ENCODE data around the gene COL13A1. TPM values are rescaled to one million over a fixed set of nuclear protein-coding genes. Genes with fewer than 3 reads are reported as not detected.

Gene COL13A1
- polyA plus RNA-seq, 1 experiment, result 11.9 TPM

DNA sequence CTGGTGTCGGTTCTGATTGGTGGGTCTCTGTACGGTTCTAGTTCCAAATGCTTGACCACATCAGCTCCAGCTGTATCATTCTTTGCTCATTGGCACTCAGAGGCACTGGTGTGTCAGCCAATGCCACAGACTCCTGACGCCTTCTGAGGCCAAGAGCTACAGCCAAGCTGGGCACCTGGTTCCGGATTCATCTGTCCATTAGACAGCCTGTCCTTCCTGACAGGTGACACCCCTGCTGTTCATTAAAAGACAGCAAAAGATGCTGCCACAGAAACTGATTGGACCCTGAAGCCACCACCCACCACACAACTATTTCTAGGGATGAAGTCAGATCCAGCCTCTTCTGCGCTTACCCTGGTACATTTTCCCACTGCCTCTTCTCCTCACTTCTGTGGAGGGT is 35.6 kb downstream of the COL13A1 start:
- H3K36me3 ChIP-seq (ENCODE audit: control insufficient read depth, insufficient read depth, low read length), result no peaks in the 10 kb centered on the region; the same call in 1 of the 2 replicates
- ChIA-PET CTCF (interaction anchor here (1.2 to 2.8 kb wide), 4 partner anchors 11 to 77 kb away, joined by 3 to 8 read pairs (median 5); no protein-coding TSS in a partner anchor), POLR2A (no interaction called here)
- TF ChIP-seq, protein P1, sequence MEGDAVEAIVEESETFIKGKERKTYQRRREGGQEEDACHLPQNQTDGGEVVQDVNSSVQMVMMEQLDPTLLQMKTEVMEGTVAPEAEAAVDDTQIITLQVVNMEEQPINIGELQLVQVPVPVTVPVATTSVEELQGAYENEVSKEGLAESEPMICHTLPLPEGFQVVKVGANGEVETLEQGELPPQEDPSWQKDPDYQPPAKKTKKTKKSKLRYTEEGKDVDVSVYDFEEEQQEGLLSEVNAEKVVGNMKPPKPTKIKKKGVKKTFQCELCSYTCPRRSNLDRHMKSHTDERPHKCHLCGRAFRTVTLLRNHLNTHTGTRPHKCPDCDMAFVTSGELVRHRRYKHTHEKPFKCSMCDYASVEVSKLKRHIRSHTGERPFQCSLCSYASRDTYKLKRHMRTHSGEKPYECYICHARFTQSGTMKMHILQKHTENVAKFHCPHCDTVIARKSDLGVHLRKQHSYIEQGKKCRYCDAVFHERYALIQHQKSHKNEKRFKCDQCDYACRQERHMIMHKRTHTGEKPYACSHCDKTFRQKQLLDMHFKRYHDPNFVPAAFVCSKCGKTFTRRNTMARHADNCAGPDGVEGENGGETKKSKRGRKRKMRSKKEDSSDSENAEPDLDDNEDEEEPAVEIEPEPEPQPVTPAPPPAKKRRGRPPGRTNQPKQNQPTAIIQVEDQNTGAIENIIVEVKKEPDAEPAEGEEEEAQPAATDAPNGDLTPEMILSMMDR (IDR thresholded peaks at IDR 0.05; ENCODE audit: insufficient read depth, low read depth, low read length), result no peak
- DNase-seq (ENCODE audit: low read depth), result no peak
- H3K4me3 ChIP-seq (ENCODE audit: low read depth, low read length), result no peak overlapping the region
- H3K27me3 ChIP-seq (ENCODE audit: control insufficient read depth, insufficient read depth, low read length), result no peaks in the 10 kb centered on the region

DNA sequence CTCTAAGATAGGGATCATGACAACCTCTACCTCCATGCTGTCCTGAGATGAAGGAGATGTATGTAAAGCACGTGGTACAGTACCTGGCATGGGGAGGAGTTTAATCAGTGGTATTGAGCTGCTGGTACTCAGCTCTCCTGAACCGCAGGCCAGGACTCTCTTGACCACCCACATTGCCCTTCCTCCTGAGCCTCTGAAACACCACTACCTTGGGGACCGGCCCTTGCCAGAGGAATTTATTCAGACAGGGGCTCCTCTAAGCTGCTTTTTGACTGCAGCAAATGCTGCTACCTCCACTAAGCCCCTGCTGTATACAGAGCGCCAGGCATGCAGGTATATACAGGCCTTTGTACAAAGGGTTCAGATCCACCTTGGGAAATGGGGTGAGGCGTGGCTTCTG is 36.7 kb downstream of the COL13A1 start:
- ChIA-PET CTCF (interaction anchor here (0.7 to 2.8 kb wide), 13 partner anchors 10 to 194 kb away, joined by 3 to 8 read pairs (median 4); no protein-coding TSS in a partner anchor), POLR2A (no interaction called here)
- Histone ChIP-seq H3K36me3 (ENCODE audit: control insufficient read depth, insufficient read depth, low read length) (no peaks in the 10 kb centered on the region; the same call in 1 of the 2 replicates), H3K27me3 (ENCODE audit: control insufficient read depth, insufficient read depth, low read length) (no peaks in the 10 kb centered on the region), H3K4me3 (ENCODE audit: low read depth, low read length) (no peak overlapping the region)
- DNase-seq (ENCODE audit: low read depth), result no peak
- TF ChIP-seq, protein P1 (IDR thresholded peaks at IDR 0.05; ENCODE audit: insufficient read depth, low read depth, low read length), result no peak

- no peaks in the 10 kb centered on the region; the same call in 1 of the 2 replicates for H3K36me3 ChIP-seq (ENCODE audit: control insufficient read depth, insufficient read depth, low read length)
- no peak overlapping the region for H3K4me3 ChIP-seq (ENCODE audit: low read depth, low read length)
- ChIA-PET CTCF (interaction anchor here (0.7 to 2.8 kb wide), 11 partner anchors 9 to 194 kb away, joined by 3 to 8 read pairs (median 4); no protein-coding TSS in a partner anchor), POLR2A (no interaction called here)
- no peaks in the 10 kb centered on the region for H3K27me3 ChIP-seq (ENCODE audit: control insufficient read depth, insufficient read depth, low read length)
- DNase-seq (ENCODE audit: low read depth), result no peak
- TF ChIP-seq, protein P1 (IDR thresholded peaks at IDR 0.05; ENCODE audit: insufficient read depth, low read depth, low read length), result no peak
These were observed 37.1 kb downstream of the COL13A1 start for GRCh38 chr10:69838853-69839252.

DNA sequence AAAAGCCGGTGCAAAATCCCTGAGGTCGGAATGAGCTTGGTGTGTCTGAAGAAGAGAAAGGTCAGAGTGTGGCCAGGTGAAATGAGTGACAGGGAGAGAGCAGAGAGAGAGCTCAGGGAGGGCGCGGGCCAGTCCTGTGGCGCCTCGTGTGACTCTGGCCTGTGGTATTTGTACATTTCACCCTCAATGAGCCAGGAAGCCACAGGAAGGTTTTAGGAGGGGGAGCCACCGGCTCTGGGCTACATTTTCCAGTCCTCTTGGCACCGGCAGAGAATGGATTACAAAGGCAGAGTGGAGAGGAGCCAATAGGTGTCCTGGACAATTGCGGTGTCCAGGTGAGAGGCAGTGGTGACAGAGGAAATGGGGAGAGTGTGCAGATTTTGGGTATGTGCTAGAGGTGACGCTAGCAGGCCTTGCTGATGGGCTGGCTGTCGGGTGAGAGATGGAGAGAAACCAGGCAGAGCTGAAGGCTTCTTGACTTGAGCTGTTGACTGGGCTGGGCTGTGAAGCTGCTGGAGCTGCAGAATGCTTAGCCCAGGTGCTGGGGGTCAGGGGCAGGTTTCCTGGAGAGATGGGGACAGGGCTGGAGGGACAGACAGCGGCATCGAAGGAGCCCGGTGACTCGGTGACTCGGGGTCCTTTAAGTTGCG is 38.1 kb downstream of the COL13A1 start:
- TF ChIP-seq, protein P1 (IDR thresholded peaks at IDR 0.05; ENCODE audit: insufficient read depth, low read depth, low read length), result no peak
- DNase-seq (ENCODE audit: low read depth), result no peak
- no peaks in the 10 kb centered on the region; the same call in 1 of the 2 replicates for H3K36me3 ChIP-seq (ENCODE audit: control insufficient read depth, insufficient read depth, low read length)
- CTCF ChIA-PET, result interaction anchor here (1.2 to 2.8 kb wide), 4 partner anchors 8 to 195 kb away, joined by 4 to 8 read pairs (median 6); no protein-coding TSS in a partner anchor
- POLR2A ChIA-PET, result interaction anchor here (0.6 kb wide), 1 partner anchor 35 kb away, joined by 4 read pairs; no protein-coding TSS in a partner anchor
- no peaks in the 10 kb centered on the region for H3K27me3 ChIP-seq (ENCODE audit: control insufficient read depth, insufficient read depth, low read length)
- no peak overlapping the region for H3K4me3 ChIP-seq (ENCODE audit: low read depth, low read length)

GRCh38 chr10:69840773-69841172 is 39.1 kb downstream of the COL13A1 start:
- TF ChIP-seq, protein P1 (IDR thresholded peaks at IDR 0.05; ENCODE audit: insufficient read depth, low read depth, low read length), result no peak
- ChIA-PET CTCF (no interaction called here), POLR2A (no interaction called here)
- no peaks in the 10 kb centered on the region for H3K27me3 ChIP-seq (ENCODE audit: control insufficient read depth, insufficient read depth, low read length)
- H3K36me3 ChIP-seq (ENCODE audit: control insufficient read depth, insufficient read depth, low read length), result no peaks in the 10 kb centered on the region
- DNase-seq (ENCODE audit: low read depth), result no peak
- no peak overlapping the region for H3K4me3 ChIP-seq (ENCODE audit: low read depth, low read length)

Measured in BJ (cell line).